HG03159 (cell line): ENCODE measurements around the gene DRAP1.

Source experiments
- ATAC-seq: cut with Tn5 transposase; IDR thresholded peaks from one replicate; pipeline ENCODE4 v1.9.1; 2021; ENCODE audit warnings: mild to moderate bottlenecking, moderate library complexity; ENCODE audit not compliant: unreplicated experiment

DRAP1 gene

GRCh38 chr11:65958774-65959420, 39.7 kb downstream of the DRAP1 start:
- no peak for ATAC-seq

GRCh38 chr11:65960824-65961266, 41.6 kb downstream of the DRAP1 start:
- ATAC-seq, result peak; percentile 1

- peak; percentile 87 for ATAC-seq
Measured at GRCh38 chr11:65961267-65962140, 42.3 kb downstream of the DRAP1 start, which contains the start of gene SART1. Gene SART1 (plus strand): TSS chr11:65961734. CDS start chr11:65961781, 47 bp downstream.

GRCh38 chr11:65962141-65962564, 42.9 kb downstream of the DRAP1 start:
- no peak for ATAC-seq

- ATAC-seq, result no peak
Measured at GRCh38 chr11:65964906-65965305, 45.7 kb downstream of the DRAP1 start.

- no peak for ATAC-seq
Measured at GRCh38 chr11:65965986-65966762, 46.9 kb downstream of the DRAP1 start.

- no peak for ATAC-seq
Measured at GRCh38 chr11:65967329-65967934, 48.2 kb downstream of the DRAP1 start.

- no peak for ATAC-seq
Measured at GRCh38 chr11:65968600-65969482, 49.6 kb downstream of the DRAP1 start.
